Thoracic aorta (tissue), 2 donors: ENCODE results near the gene TAPT1. TPM values are rescaled to one million over a fixed set of nuclear protein-coding genes. Genes with fewer than 3 reads are reported as not detected.

Experiments used
- ATAC-seq: fragments of 150-250 bp; one replicate; pipeline ENCODE4 v1.8.0; 2017; ENCODE audit warnings: low read depth; ENCODE audit not compliant: insufficient number of reproducible peaks, low FRiP score
- DNase-seq: peaks from one replicate; pipeline ENCODE4 v3.0.0-alpha.2; 2020; ENCODE audit warnings: low spot score
- H3K27ac ChIP-seq, 2 donors: fragments of 200-600 bp; sonication (generic); 1 replicate in 1 of 2; 2 replicates in 1 of 2; pipeline ENCODE4 v1.5.1; 2016; ENCODE audit warnings: mild to moderate bottlenecking in 2 of 2, moderate library complexity in 2 of 2
- H3K27me3 ChIP-seq: fragments of 200-600 bp; sonication (generic); replicated peaks from 2 replicates; pipeline ENCODE4 v1.6.0; 2016; ENCODE audit warnings: mild to moderate bottlenecking; ENCODE audit not compliant: insufficient read depth
- H3K36me3 ChIP-seq: fragments of 200-600 bp; sonication (generic); one replicate; pipeline ENCODE4 v1.5.1; 2016
- H3K4me1 ChIP-seq, 2 donors: fragments of 200-600 bp; sonication (generic); 1 replicate in 1 of 2; 2 replicates in 1 of 2; pipeline versions ENCODE4 v1.5.1 to v1.6.0; 2016; ENCODE audit warnings: low read depth in 2 of 2, mild to moderate bottlenecking in 1 of 2; ENCODE audit not compliant: control insufficient read depth in 1 of 2
- H3K4me3 ChIP-seq: fragments of 200-600 bp; sonication (generic); 2 replicates; pipeline ENCODE4 v1.5.1; 2016; ENCODE audit warnings: mild to moderate bottlenecking
- H3K9me3 ChIP-seq: fragments of 200-600 bp; sonication (generic); 2 replicates; pipeline ENCODE4 v1.5.1; 2016
- total RNA-seq, 2 donors: library from RNA; depleted of rRNA; stranded (reverse); fragments of >200 nt; gene quantifications; one replicate each; pipeline versions ENCODE4 v1.1.0 to v1.2.3, GENCODE V29; 2016
- TF ChIP-seq, protein P1 (sequence below): fragments of 200-600 bp; sonication (generic); IDR thresholded peaks from one replicate; pipeline ENCODE4 v1.5.1; 2019; ENCODE audit warnings: antibody characterized with exemption

Gene TAPT1
- total RNA-seq, 2 donors from 2014 or later = 34.4 to 36.0 TPM

DNA sequence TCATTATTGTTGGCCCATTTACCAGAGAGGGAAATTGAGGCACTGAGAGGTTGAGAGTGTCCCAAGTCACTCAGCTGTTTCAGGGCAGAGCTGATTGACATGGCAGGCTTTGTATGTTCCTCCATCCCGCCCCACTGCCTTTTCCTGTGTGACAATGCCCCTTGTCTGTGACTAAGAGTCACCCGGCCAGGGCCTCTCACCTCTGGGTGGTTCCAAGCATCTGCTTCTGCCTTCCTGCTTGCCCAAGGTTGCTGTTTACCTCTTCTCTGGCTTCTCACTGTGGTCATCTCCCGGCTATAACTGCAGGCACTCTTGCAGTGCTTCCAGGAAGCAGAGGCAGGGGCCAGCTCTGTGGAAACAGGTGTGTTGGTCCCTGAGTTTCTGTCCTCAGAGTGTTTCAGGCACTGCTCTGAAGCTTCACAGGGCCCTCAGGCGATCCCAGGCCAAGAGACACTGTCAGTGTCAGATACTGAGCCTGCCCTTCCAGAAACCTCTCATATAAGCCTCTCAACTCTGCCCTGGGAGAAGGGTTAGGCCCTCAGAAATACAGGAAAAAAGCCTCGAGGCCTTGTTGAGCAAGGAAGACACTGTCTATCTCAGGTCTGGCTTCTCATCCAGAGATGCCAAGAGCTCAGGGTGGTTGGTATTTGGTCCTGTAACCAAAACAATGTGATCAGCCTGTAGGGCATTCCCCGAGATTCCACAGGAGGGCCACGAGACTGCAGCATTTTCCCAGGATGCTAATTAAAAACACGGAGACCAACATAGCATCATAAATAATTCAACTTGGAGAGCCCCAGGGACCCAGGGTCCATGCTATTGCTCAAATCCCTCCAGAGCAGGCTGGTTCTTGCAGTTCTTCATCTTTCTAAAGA lies 100.5 kb downstream of the TAPT1 start:
- Histone ChIP-seq H3K4me1 (peaks cover 0 to 9% of the 10 kb centered on the region in 2 donors), H3K9me3 (no peaks in the 10 kb centered on the region), H3K4me3 (no peak overlapping the region), H3K27me3 (no peaks in the 10 kb centered on the region), H3K27ac (no peak overlapping the region), H3K36me3 (no peaks in the 10 kb centered on the region)
- TF ChIP-seq, protein P1, sequence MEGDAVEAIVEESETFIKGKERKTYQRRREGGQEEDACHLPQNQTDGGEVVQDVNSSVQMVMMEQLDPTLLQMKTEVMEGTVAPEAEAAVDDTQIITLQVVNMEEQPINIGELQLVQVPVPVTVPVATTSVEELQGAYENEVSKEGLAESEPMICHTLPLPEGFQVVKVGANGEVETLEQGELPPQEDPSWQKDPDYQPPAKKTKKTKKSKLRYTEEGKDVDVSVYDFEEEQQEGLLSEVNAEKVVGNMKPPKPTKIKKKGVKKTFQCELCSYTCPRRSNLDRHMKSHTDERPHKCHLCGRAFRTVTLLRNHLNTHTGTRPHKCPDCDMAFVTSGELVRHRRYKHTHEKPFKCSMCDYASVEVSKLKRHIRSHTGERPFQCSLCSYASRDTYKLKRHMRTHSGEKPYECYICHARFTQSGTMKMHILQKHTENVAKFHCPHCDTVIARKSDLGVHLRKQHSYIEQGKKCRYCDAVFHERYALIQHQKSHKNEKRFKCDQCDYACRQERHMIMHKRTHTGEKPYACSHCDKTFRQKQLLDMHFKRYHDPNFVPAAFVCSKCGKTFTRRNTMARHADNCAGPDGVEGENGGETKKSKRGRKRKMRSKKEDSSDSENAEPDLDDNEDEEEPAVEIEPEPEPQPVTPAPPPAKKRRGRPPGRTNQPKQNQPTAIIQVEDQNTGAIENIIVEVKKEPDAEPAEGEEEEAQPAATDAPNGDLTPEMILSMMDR = no peak
- DNase-seq (no peak), ATAC-seq (no peak)

DNA sequence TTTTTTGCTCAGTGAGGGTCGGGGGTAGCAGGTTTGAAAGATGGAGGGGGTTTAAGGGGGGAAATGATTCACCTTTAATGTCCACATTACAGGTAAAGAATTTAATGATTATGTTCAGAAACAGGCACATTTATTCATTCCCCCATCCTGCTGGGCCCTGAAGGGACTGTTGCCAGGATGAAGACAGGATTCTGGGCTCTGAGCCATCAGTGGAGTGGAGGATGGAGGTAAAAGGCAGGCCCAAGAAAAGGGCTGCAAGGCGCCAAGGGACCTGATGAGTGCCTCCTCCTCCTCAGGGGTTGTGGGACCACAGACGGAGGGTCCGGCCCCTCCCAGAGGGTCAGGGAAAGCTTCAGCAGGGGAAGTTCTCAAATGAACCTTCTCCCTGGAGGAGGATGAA lies 102.0 kb downstream of the TAPT1 start:
- Histone ChIP-seq H3K4me3 (no peak overlapping the region), H3K27ac (no peak overlapping the region), H3K27me3 (no peaks in the 10 kb centered on the region), H3K9me3 (no peaks in the 10 kb centered on the region), H3K4me1 (peaks cover 0 to 9% of the 10 kb centered on the region in 2 donors), H3K36me3 (no peaks in the 10 kb centered on the region)
- DNase-seq (no peak), ATAC-seq (no peak)
- TF ChIP-seq, protein P1 = no peak

DNA sequence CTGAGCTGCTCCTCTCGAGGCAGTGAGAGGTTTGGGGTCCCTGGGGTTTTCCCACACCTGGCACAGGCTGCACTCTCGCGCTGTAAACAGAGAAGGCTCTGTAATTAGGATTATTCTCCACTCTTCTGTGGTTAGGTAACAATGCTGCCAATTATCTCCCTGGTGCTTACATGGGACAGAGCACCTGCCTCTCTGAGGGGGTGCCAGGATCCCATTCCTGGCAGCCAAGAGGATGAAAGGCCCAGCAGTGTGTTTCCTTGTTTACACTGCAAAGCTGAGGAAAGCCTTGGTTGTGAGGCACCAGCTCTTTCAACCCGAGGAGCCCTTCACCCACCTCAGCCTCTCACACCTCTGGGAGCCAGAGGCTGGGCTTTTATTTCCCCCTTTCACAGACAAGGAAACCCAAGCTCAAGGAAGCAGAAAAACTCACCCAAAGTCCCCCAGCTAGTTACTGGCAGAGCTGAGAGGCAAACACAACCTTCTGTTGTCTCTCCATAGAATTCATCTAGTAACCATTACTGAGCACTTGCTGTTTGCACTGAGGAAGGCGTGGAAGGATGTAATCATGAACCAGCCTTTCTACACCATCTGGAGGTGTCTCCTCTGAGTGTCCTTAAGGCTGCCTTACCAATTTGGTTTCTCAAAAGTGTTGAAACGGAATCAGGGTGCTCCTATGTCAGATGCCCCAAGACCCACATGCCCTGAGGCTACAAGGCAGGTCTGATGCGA lies 102.8 kb downstream of the TAPT1 start:
- no peaks in the 10 kb centered on the region for H3K9me3 ChIP-seq
- H3K4me1 ChIP-seq = peaks cover 0 to 14% of the 10 kb centered on the region in 2 donors
- H3K4me3 ChIP-seq = no peak overlapping the region
- no peaks in the 10 kb centered on the region for H3K27me3 ChIP-seq
- no peak overlapping the region for H3K27ac ChIP-seq
- DNase-seq = no peak
- TF ChIP-seq, protein P1 = no peak
- no peaks in the 10 kb centered on the region for H3K36me3 ChIP-seq
- no peak for ATAC-seq

DNA sequence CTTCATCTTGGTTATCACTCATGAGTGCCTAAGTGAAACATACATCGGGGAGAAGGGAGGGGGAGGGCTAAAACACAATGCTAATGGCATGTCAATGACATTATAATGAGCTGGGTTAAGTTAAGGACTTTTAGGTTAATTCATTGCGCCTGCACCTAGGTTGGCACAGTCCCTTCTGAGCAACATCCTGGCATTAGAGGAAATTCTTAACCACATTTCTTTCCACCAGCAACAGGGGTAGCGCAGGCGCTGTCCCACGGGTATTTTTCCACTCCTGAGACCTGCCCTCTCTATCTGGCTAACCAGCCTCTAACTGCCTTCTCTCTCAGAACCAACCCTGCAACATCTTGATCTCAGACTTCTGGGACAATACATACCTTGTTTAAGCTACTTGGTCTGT lies 103.5 kb downstream of the TAPT1 start:
- ATAC-seq (no peak), DNase-seq (no peak)
- H3K36me3 ChIP-seq = no peaks in the 10 kb centered on the region
- H3K9me3 ChIP-seq = no peaks in the 10 kb centered on the region
- TF ChIP-seq, protein P1 = no peak
- no peaks in the 10 kb centered on the region for H3K27me3 ChIP-seq
- H3K4me1 ChIP-seq = peaks cover under 1 to 21% of the 10 kb centered on the region in 2 donors
- no peak overlapping the region for H3K4me3 ChIP-seq
- no peak overlapping the region for H3K27ac ChIP-seq

DNA sequence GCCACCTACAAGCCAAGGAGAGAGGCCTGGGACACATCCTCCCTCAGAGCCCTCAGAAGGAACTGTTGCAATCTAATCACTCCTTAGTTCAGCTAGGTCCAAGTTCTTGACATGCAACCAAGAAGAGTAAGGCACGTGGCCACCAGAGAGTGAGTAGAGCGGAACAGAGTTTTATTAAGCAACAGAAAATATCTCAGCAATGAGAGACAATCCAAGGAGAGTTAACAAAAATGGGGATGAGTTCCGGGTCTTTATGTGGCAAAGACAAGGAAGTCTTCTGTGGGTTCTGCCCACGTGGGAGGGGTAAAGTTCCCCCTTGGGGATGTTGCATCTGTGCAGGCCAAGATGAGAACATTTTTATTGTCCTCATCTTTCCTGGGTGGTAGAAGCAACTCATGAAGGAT lies 104.0 kb downstream of the TAPT1 start:
- no peaks in the 10 kb centered on the region for H3K9me3 ChIP-seq
- TF ChIP-seq, protein P1 = no peak
- H3K27me3 ChIP-seq = no peaks in the 10 kb centered on the region
- H3K4me1 ChIP-seq = peaks cover 5 to 26% of the 10 kb centered on the region in 2 donors
- no peak for ATAC-seq
- no peak for DNase-seq
- no peak overlapping the region for H3K27ac ChIP-seq
- H3K4me3 ChIP-seq = no peak overlapping the region
- no peaks in the 10 kb centered on the region for H3K36me3 ChIP-seq
